Adrenal gland (tissue), 5 donors: ENCODE measurements around the gene RHOA.
"Not testable (repeated sequence)": the region's sequence is repeated elsewhere in the genome, so short reads cannot be mapped to it uniquely, and the experiment has no call there.

Source experiments
- CTCF ChIP-seq, 6 experiments: fragments of 450-650 bp in 4 of 6; fragments of 200-600 bp in 2 of 6; sonication (generic) in 1 of 6; IDR thresholded peaks; 1 replicate in 5 of 6; 2 replicates in 1 of 6; pipeline versions ENCODE4 v1.5.1 to v1.8.0; 2016 to 2021; ENCODE audit warnings: antibody characterized with exemption in 6 of 6, mild to moderate bottlenecking in 2 of 6, moderate library complexity in 1 of 6
- POLR2A ChIP-seq, 2 donors: fragments of 450-650 bp; IDR thresholded peaks; one replicate each; pipeline ENCODE4 v1.6.1; 2017; ENCODE audit warnings: antibody characterized with exemption in 2 of 2, mild to moderate bottlenecking in 2 of 2, moderate library complexity in 1 of 2
- donor health status: DM: no; HTN: no; CAD: no.

DNA sequence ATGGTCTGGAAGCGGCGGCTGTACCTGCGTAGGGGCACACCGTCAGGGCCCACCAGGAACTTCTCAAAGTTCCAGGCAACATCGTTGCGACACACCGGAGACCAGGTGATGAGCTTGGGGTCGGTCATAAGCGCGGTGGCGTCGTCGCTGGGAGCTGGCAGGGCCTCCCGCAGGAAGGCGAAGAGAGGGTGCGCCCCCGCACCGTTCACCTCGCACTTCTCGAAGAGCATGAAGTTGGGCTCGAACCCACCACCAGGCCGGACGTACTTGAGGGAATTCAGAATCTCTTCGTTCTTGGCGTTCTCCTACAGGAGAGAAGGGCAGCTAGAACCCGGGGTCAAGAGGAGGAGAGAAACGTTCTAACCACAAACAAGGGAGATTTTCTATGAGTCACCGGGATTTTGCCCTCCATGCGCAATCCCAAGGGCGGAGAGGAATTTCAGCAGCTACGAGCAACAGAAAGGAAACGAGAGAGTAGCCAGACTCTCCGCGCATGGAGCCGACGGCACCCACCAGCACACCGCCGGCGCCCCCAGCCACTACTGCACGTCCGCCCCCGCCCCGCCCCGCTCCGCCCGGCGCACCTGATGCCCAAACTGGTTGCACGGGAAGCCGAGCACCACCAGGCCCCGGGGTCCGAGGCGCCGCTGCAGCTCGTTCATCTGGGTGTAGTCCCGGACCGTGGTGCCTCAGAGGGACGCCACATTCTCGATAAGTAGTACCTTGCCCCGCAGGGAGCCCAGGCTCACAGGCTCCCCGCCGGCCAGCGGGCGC is 54.1 kb downstream of the RHOA start:
- TF ChIP-seq CTCF, POLR2A (IDR thresholded peaks at IDR 0.05): not testable (repeated sequence)
